ENCODE results near the gene HSD17B14. TPM values are rescaled to one million over a fixed set of nuclear protein-coding genes. Genes with fewer than 3 reads are reported as not detected.

Gene HSD17B14
- total and polyA plus RNA-seq, 2 of the 13 experiments (the other 11 are each of a cell fraction or from before 2014, with no cell fraction given), result 0.58 to 1.2 TPM

- no peak for TF ChIP-seq CBFB (CRISPR knock-in tag; IDR thresholded peaks at IDR 0.05)
- TF ChIP-seq ZNF562 (CRISPR knock-in tag; IDR thresholded peaks at IDR 0.05; ENCODE audit: borderline replicate concordance), result no peak
- TF ChIP-seq REXO4 (CRISPR knock-in tag; IDR thresholded peaks at IDR 0.05; ENCODE audit: borderline replicate concordance), result no peak
- TF ChIP-seq ZBTB33 (CRISPR knock-in tag; IDR thresholded peaks at IDR 0.05), result no peak
- no peak for TF ChIP-seq YY1 (IDR thresholded peaks at IDR 0.05; ENCODE audit: insufficient read depth, insufficient replicate concordance, low read depth, low read length)
- TF ChIP-seq PATZ1 (CRISPR knock-in tag; IDR thresholded peaks at IDR 0.05), result peak; percentile 96
- TF ChIP-seq DMTF1 (CRISPR knock-in tag; IDR thresholded peaks at IDR 0.05), result no peak
- TF ChIP-seq ZNF749 (CRISPR knock-in tag; IDR thresholded peaks at IDR 0.05; ENCODE audit: borderline replicate concordance), result no peak
- no peak for TF ChIP-seq MAFG (CRISPR knock-in tag; IDR thresholded peaks at IDR 0.05)
- no peak for TF ChIP-seq RERE (CRISPR knock-in tag; IDR thresholded peaks at IDR 0.05; ENCODE audit: low read depth)
- TF ChIP-seq ZNF780A (CRISPR knock-in tag; IDR thresholded peaks at IDR 0.05), result no peak
- TF ChIP-seq MIER2 (CRISPR knock-in tag; IDR thresholded peaks at IDR 0.05), result no peak
- no peak for TF ChIP-seq ZNF275 (CRISPR knock-in tag; IDR thresholded peaks at IDR 0.05; ENCODE audit: borderline replicate concordance)
- no peak for TF ChIP-seq HMG20A (CRISPR knock-in tag; IDR thresholded peaks at IDR 0.05; ENCODE audit: borderline replicate concordance)
- no peak for TF ChIP-seq DNMT1 (CRISPR knock-in tag; IDR thresholded peaks at IDR 0.05)
- no peak; the same call in 1 of the 2 replicates for TF ChIP-seq DMAP1 (CRISPR knock-in tag; IDR thresholded peaks at IDR 0.05)
Observed at GRCh38 chr19:48868114-48868886, 32.0 kb upstream of the HSD17B14 start, which contains the start of gene PLEKHA4 (continued).

Measured in HepG2 (cell line).